ENCODE measurements around the gene TBX1. TPM values are rescaled to one million over a fixed set of nuclear protein-coding genes. Genes with fewer than 3 reads are reported as not detected.
A peak's percentile ranks its signal among the peaks of the same experiment; 100 is the strongest.

The TBX1 gene
- total RNA-seq, 4 donors from 2014 or later: 7.6 to 34.3 (median 18.5) TPM

- 61 to 73% methylated on average over 13 of the region's 13 CpGs for WGBS, 2 donors
- intact Hi-C loops (cut with DNase I): no loop called here
- DNase-seq: no peak
- Histone ChIP-seq H3K9me3 (no peaks in the 10 kb centered on the region), H3K4me1 (peaks cover 6 to 11% of the 10 kb centered on the region in 2 donors), H3K4me3 (replicated peaks in 1 of 3) (no peak overlapping the region), H3K36me3 (no peaks in the 10 kb centered on the region), H3K27ac (no peak overlapping the region), H3K27me3 (no peaks in the 10 kb centered on the region)
- TF ChIP-seq CTCF (IDR thresholded peaks at IDR 0.05): no peak
- no peak for TF ChIP-seq POLR2A (IDR thresholded peaks at IDR 0.05)
Measured at GRCh38 chr22:19779685-19780268, 19.2 kb downstream of the TBX1 start.

- TF ChIP-seq CTCF (IDR thresholded peaks at IDR 0.05) (no peak), POLR2A (IDR thresholded peaks at IDR 0.05) (no peak)
- H3K27me3 ChIP-seq: no peaks in the 10 kb centered on the region
- no peak for DNase-seq
Measured at GRCh38 chr22:19782533-19782932, 22.0 kb downstream of the TBX1 start.

GRCh38 chr22:19783586-19784383 lies 23.2 kb downstream of the TBX1 start:
- 54 to 60% methylated on average over 10 to 23 of the region's 24 CpGs for WGBS, 2 donors

More at GRCh38 chr22:19782533-19782932, 22.0 kb downstream of the TBX1 start:
- WGBS, 2 donors: 92 to 100% methylated on average over 1 of the region's 1 CpG
- H3K36me3 ChIP-seq: no peaks in the 10 kb centered on the region
- no peak overlapping the region for H3K27ac ChIP-seq
- intact Hi-C loops (cut with DNase I): no loop called here
- no peaks in the 10 kb centered on the region for H3K9me3 ChIP-seq
- H3K4me1 ChIP-seq: peaks cover 6 to 11% of the 10 kb centered on the region in 2 donors
- no peak overlapping the region for H3K4me3 ChIP-seq (replicated peaks in 1 of 3)

GRCh38 chr22:19784384-19785175 lies 24.0 kb downstream of the TBX1 start:
- no peak for DNase-seq
- intact Hi-C loops (cut with DNase I): no loop called here
- TF ChIP-seq POLR2A (IDR thresholded peaks at IDR 0.05) (no peak), CTCF (IDR thresholded peaks at IDR 0.05) (no peak)
- Histone ChIP-seq H3K4me3 (replicated peaks in 1 of 3) (no peak overlapping the region), H3K27ac (no peak overlapping the region), H3K4me1 (peaks cover 6 to 11% of the 10 kb centered on the region in 2 donors), H3K36me3 (no peaks in the 10 kb centered on the region), H3K9me3 (no peaks in the 10 kb centered on the region), H3K27me3 (no peaks in the 10 kb centered on the region)
- 89 to 90% methylated on average over 21 of the region's 33 CpGs for WGBS, 2 donors

More at GRCh38 chr22:19783586-19784383, 23.2 kb downstream of the TBX1 start:
- Histone ChIP-seq H3K9me3 (no peaks in the 10 kb centered on the region), H3K4me1 (peaks cover 6 to 11% of the 10 kb centered on the region in 2 donors), H3K27ac (no peak overlapping the region), H3K36me3 (no peaks in the 10 kb centered on the region), H3K27me3 (no peaks in the 10 kb centered on the region), H3K4me3 (replicated peaks in 1 of 3) (no peak overlapping the region)
- DNase-seq: peak; percentile 54 to 57
- TF ChIP-seq POLR2A (IDR thresholded peaks at IDR 0.05) (no peak), CTCF (IDR thresholded peaks at IDR 0.05) (no peak)
- intact Hi-C loops (cut with DNase I): no loop called here
